Motor neuron (in vitro differentiated cells): ENCODE measurements around the gene SAMHD1. TPM values are rescaled to one million over a fixed set of nuclear protein-coding genes. Genes with fewer than 3 reads are reported as not detected.
"Not testable (repeated sequence)": the region's sequence is repeated elsewhere in the genome, so short reads cannot be mapped to it uniquely, and the experiment has no call there.

ENCODE experiments used
- ATAC-seq, 8 experiments: fragments of 200-7000 bp; cut with Tn5 transposase; replicated peaks in 6 of 8; 2 replicates each; pipeline ENCODE4 v1.8.0; 2021; ENCODE audit warnings: mild to moderate bottlenecking in 8 of 8, moderate library complexity in 8 of 8
- H3K27ac ChIP-seq, 2 donors: fragments of 250-450 bp; sonication (Bioruptor Pico); 2 replicates each; pipeline ENCODE4 v1.9.0; 2021; ENCODE audit warnings: antibody characterized with exemption in 2 of 2, mild to moderate bottlenecking in 2 of 2, moderate library complexity in 1 of 2
- H3K4me1 ChIP-seq, 2 donors: fragments of 250-450 bp; sonication (Bioruptor Pico); replicated peaks in 1 of 2; 2 replicates each; pipeline ENCODE4 v1.6.1; 2021; ENCODE audit warnings: antibody characterized with exemption in 2 of 2, mild to moderate bottlenecking in 2 of 2, moderate library complexity in 1 of 2
- H3K4me3 ChIP-seq, 5 donors: fragments of 250-450 bp; sonication (Bioruptor Pico); 2 replicates each; pipeline ENCODE4 v1.9.0; 2021; ENCODE audit warnings: antibody characterized with exemption in 5 of 5, mild to moderate bottlenecking in 5 of 5, moderate library complexity in 4 of 5
- WGBS, 10 experiments: fragments of 450-650 bp; shearing (Covaris generic); methylation state at CpG; one replicate each; pipeline ENCODE4 v1.0.0; 2022; 5-methylcytosine and 5-hydroxymethylcytosine counted together
- in situ Hi-C, 9 experiments: fragments of 400-800 bp; cut with MboI; loops; one replicate each; pipeline ENCODE4 v1.15.0; 2021; ENCODE audit warnings: low sequenced_read_pairs in 9 of 9, low pct_unique_long_range_greater_than_20kb in 2 of 9; ENCODE audit not compliant: unreplicated experiment in 9 of 9
- total RNA-seq, 8 experiments: library from RNA; unstranded; fragments of 300-600 nt; gene quantifications; 2 replicates each; pipeline versions ENCODE4 v1.2.3 to v1.2.4, GENCODE V29; 2022

The SAMHD1 gene
- total RNA-seq, 8 experiments from 2014 or later, result 5.9 to 51.8 (median 9.5) TPM

- 80 to 100% (median 88%) methylated on average over 2 to 3 of the region's 8 CpGs; no CpG with 5 or more reads in 7 of the 10 experiments for WGBS, 10 experiments
- Histone ChIP-seq H3K4me3 (no peak overlapping the region), H3K27ac (no peak overlapping the region), H3K4me1 (no peaks in the 10 kb centered on the region)
- in situ Hi-C loops, result no loop called here
- ATAC-seq, result no peak
Measured at GRCh38 chr20:36920334-36920730, 31.2 kb downstream of the SAMHD1 start.

DNA sequence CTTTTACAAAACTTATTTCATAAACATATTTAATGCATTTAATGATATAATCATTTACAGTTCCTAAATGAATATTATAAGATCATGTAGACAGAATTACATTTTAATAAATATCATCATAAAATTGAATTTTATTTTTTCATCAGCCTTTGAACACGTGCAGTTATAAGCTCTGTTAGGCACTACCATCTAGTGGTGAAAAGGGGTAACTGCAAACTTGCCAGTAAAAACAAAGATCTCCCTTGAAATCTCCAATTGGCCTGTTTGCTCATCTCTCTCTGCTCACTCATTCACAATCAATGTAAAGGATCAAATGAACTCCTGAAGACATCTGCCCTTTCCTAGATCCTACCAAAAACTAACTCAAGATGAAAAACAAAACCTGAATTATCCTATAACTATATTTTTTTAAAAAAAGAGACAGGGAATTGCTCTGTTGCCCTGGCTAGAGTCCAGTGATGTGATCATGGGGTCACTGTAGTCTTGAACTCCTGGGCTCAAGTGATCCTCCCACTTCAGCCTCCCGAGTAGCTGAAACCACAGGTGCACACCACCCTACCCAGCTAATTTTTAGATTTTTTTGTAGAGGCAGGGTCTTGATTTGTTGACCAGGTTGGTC is 31.7 kb downstream of the SAMHD1 start:
- Histone ChIP-seq H3K27ac (no peak overlapping the region), H3K4me1 (no peaks in the 10 kb centered on the region), H3K4me3 (no peak overlapping the region)
- in situ Hi-C loops, result no loop called here
- ATAC-seq, result peak in 5 of 8 experiments; percentile 44 to 71 (median 58)
- WGBS, 10 experiments, result 0 to 13% (median 0%) methylated on average over 1 to 2 of the region's 2 CpGs; no CpG with 5 or more reads in 2 of the 10 experiments

GRCh38 chr20:36917943-36918342 is 33.6 kb downstream of the SAMHD1 start:
- peak in 2 of 8 experiments; percentile 55 to 73 for ATAC-seq
- H3K4me3 ChIP-seq, result no peak overlapping the region
- H3K4me1 ChIP-seq, result no peaks in the 10 kb centered on the region
- no peak overlapping the region for H3K27ac ChIP-seq
- in situ Hi-C loops, result no loop called here

GRCh38 chr20:36917240-36917639 is 34.3 kb downstream of the SAMHD1 start:
- H3K4me1 ChIP-seq, result no peaks in the 10 kb centered on the region
- no peak overlapping the region for H3K27ac ChIP-seq
- no peak overlapping the region for H3K4me3 ChIP-seq
- in situ Hi-C loops, result no loop called here
- no peak for ATAC-seq
- 80 to 100% (median 96%) methylated on average over 1 to 6 of the region's 6 CpGs; no CpG with 5 or more reads in 3 of the 10 experiments for WGBS, 10 experiments

- no peak for ATAC-seq
- no peak overlapping the region for H3K27ac ChIP-seq
- no peaks in the 10 kb centered on the region for H3K4me1 ChIP-seq
- in situ Hi-C loops, result no loop called here
- H3K4me3 ChIP-seq, result no peak overlapping the region
- 80 to 100% (median 100%) methylated on average over 1 to 2 of the region's 2 CpGs; no CpG with 5 or more reads in 3 of the 10 experiments for WGBS, 10 experiments
Measured at GRCh38 chr20:36916199-36916598, 35.3 kb downstream of the SAMHD1 start.

DNA sequence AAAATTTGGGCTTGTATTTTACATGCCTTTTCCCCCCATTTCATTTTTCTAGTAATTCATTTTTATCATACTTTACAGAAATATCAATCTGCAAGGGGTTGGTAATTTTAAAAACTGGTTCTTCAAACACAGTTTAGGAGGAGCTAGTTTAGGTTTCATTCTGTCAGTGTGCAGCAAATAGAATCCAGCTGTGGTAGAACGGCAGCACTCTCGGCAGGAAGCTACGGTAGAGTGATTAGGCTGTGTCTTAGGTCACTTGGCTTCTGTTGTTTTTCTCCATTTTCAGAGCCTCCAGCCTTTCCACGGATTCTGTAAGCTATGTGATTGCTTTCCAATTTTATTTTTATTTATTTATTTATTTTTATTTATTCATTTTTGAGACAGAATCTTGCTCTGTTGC is 42.9 kb downstream of the SAMHD1 start:
- H3K4me3 ChIP-seq, result no peak overlapping the region
- in situ Hi-C loops, result no loop called here
- no peaks in the 10 kb centered on the region for H3K4me1 ChIP-seq
- no peak overlapping the region for H3K27ac ChIP-seq
- no peak for ATAC-seq
- 32 to 100% (median 62%) methylated on average over 1 to 4 of the region's 4 CpGs; no CpG with 5 or more reads in 2 of the 10 experiments for WGBS, 10 experiments

DNA sequence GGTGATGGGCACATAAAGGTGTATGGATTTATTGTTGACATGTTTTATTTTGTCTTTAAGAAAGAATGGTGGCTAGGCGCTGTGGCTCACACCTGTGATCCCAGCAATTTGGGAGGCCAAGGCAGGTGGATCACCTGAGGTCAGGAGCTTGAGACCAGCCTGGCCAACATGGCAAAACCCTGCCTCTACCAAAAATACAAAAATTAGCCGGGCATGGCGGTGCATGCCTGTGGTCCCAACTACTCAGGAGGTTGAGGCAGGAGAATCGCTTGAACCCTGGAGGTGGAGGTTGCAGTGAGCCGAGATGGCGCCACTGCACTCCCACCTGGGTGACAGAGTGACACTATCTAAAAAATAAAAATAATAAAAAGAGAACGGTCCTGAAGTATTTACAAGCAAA is 45.4 kb downstream of the SAMHD1 start:
- H3K4me3 ChIP-seq, in situ Hi-C loops, H3K27ac ChIP-seq, H3K4me1 ChIP-seq, ATAC-seq: not testable (repeated sequence)
- 91 to 100% (median 93%) methylated on average over 1 to 7 of the region's 7 CpGs; no CpG with 5 or more reads in 1 of the 10 experiments for WGBS, 10 experiments

DNA sequence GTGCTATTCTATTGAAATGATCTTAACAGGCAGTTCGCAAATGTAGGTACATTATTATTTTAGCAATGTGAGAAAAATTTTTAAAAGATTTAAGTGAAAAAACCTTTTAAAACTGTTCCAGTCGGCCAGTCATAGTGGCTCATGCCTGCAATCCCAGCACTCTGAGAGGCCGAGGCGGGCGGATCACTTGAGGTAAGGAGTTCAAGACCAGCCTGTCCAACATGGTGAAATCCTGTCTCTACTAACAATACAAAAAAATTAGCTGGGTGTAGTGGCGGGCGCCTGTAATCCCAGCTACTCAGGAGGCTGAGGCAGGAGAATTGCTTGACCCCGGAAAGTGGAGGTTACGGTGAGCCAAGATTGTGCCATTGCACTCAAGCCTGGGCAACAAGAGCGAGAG is 45.9 kb downstream of the SAMHD1 start:
- in situ Hi-C loops, ATAC-seq, H3K4me1 ChIP-seq, H3K27ac ChIP-seq, H3K4me3 ChIP-seq: not testable (repeated sequence)
- WGBS, 10 experiments, result 84 to 100% (median 90%) methylated on average over 3 to 10 of the region's 10 CpGs

GRCh38 chr20:36904690-36905089 is 46.8 kb downstream of the SAMHD1 start:
- H3K4me3 ChIP-seq, result no peak overlapping the region
- 80 to 100% (median 94%) methylated on average over 1 to 2 of the region's 2 CpGs; no CpG with 5 or more reads in 3 of the 10 experiments for WGBS, 10 experiments
- no peaks in the 10 kb centered on the region for H3K4me1 ChIP-seq
- in situ Hi-C loops, result no loop called here
- ATAC-seq, result no peak
- H3K27ac ChIP-seq, result no peak overlapping the region

- Histone ChIP-seq H3K4me3 (no peak overlapping the region), H3K4me1 (no peaks in the 10 kb centered on the region), H3K27ac (no peak overlapping the region)
- no peak for ATAC-seq
- in situ Hi-C loops, result loop anchor here in 1 of 9 experiments (25.0 kb wide), 1 partner anchor 208 kb away; no protein-coding TSS in a partner anchor
- WGBS, 10 experiments, result 50 to 100% (median 82%) methylated on average over 1 to 2 of the region's 2 CpGs; no CpG with 5 or more reads in 2 of the 10 experiments
Measured at GRCh38 chr20:36895036-36895435, 56.5 kb downstream of the SAMHD1 start.

DNA sequence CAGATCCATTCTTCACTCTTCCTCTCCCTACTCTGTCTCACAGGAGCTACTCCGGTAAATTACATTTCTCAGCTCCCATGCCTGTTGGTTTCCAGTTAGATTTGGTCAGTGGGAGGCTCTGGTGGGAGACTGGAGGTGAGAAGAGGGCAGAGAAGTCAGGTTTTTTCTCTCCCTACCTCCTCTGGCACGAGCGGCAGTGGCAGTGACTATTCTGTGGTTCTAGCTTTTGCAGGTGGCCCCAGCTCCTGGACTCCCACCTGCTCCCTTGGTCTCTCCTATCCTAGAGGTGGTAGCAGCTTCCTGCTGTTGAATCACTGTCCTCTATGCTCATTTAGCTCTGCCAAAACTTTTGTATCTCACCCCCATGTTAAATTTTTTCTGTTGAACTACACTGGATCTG is 57.7 kb downstream of the SAMHD1 start:
- WGBS, 10 experiments, result 85 to 100% (median 95%) methylated on average over 1 to 3 of the region's 3 CpGs; no CpG with 5 or more reads in 4 of the 10 experiments
- ATAC-seq, result no peak
- in situ Hi-C loops, result loop anchor here in 1 of 9 experiments (25.0 kb wide), 1 partner anchor 206 kb away; no protein-coding TSS in a partner anchor

GRCh38 chr20:36891211-36891610 is 60.3 kb downstream of the SAMHD1 start:
- Histone ChIP-seq H3K4me1 (peaks cover 0 to 2% of the 10 kb centered on the region in 2 donors), H3K27ac (no peak overlapping the region), H3K4me3 (no peak overlapping the region)
- ATAC-seq, result no peak
- 86 to 100% methylated on average over 1 of the region's 4 CpGs; no CpG with 5 or more reads in 8 of the 10 experiments for WGBS, 10 experiments
- in situ Hi-C loops, result loop anchor here in 1 of 9 experiments (25.0 kb wide), 1 partner anchor 204 kb away; no protein-coding TSS in a partner anchor

More for the DNA sequence above, 57.7 kb downstream of the SAMHD1 start:
- H3K4me3 ChIP-seq, result no peak overlapping the region
- H3K4me1 ChIP-seq, result no peaks in the 10 kb centered on the region
- no peak overlapping the region for H3K27ac ChIP-seq

- Histone ChIP-seq H3K27ac (no peak overlapping the region), H3K4me3 (no peak overlapping the region), H3K4me1 (peaks cover 0 to 2% of the 10 kb centered on the region in 2 donors)
- no peak for ATAC-seq
- WGBS, 10 experiments, result 76 to 100% (median 90%) methylated on average over 3 to 9 of the region's 9 CpGs
- in situ Hi-C loops, result loop anchor here in 1 of 9 experiments (25.0 kb wide), 1 partner anchor 203 kb away; no protein-coding TSS in a partner anchor
Measured at GRCh38 chr20:36890586-36890985, 60.9 kb downstream of the SAMHD1 start.
